H1 (cell line): ENCODE measurements around the gene MARCHF9. TPM values are rescaled to one million over a fixed set of nuclear protein-coding genes. Genes with fewer than 3 reads are reported as not detected.

Experiments used
- ATF2 ChIP-seq: IDR thresholded peaks from 2 replicates; pipeline ENCODE4 v1.6.1; 2012; ENCODE audit warnings: low read length, inconsistent platforms
- E2F6 ChIP-seq: IDR thresholded peaks from 2 replicates; pipeline ENCODE4 v1.6.1; 2012; ENCODE audit warnings: inconsistent platforms
- EZH2 ChIP-seq: fragments of 200-600 bp; sonication (generic); IDR thresholded peaks from 2 replicates; pipeline ENCODE4 v1.7.1; 2012; ENCODE audit warnings: low read depth, mild to moderate bottlenecking, moderate library complexity, low read length, inconsistent platforms; ENCODE audit not compliant: severe bottlenecking
- GABPA ChIP-seq: IDR thresholded peaks from 2 replicates; pipeline ENCODE4 v1.6.1; 2011; ENCODE audit warnings: mild to moderate bottlenecking, low read length, moderate library complexity, borderline replicate concordance; ENCODE audit not compliant: insufficient read depth
- HDAC2 ChIP-seq, 2 experiments: fragments of 300-600 bp in 1 of 2; sonication (generic) in 1 of 2; IDR thresholded peaks; 2 replicates each; pipeline ENCODE4 v1.6.1; 2011 to 2012; ENCODE audit warnings: low read depth in 2 of 2, low read length in 2 of 2, mild to moderate bottlenecking in 2 of 2, moderate library complexity in 2 of 2, borderline replicate concordance in 1 of 2, inconsistent platforms in 1 of 2
- NRF1 ChIP-seq: IDR thresholded peaks from 2 replicates; pipeline ENCODE4 v1.6.1; 2011; ENCODE audit warnings: mild to moderate bottlenecking, low read depth, low read length, improper control_type of control experiment
- POLR2A ChIP-seq, 2 experiments: IDR thresholded peaks; 1 replicate in 1 of 2; 2 replicates in 1 of 2; pipeline ENCODE4 v1.6.1; 2011; ENCODE audit warnings: low read depth in 2 of 2, low read length in 2 of 2, mild to moderate bottlenecking in 2 of 2; ENCODE audit errors: control extremely low read depth in 1 of 2
- RAD21 ChIP-seq, 2 experiments: IDR thresholded peaks in 1 of 2; conservative IDR thresholded peaks in 1 of 2; 2 replicates each; pipeline ENCODE4 v1.6.1; 2011; ENCODE audit warnings: low read depth in 2 of 2, low read length in 2 of 2, improper control_type of control experiment in 1 of 2, inconsistent platforms in 1 of 2, mild to moderate bottlenecking in 1 of 2, moderate library complexity in 1 of 2
- RBBP5 ChIP-seq: IDR thresholded peaks from 2 replicates; pipeline ENCODE4 v1.7.1; 2012; ENCODE audit warnings: low read depth, mild to moderate bottlenecking, inconsistent platforms, low read length, moderate library complexity, borderline replicate concordance
- polyA plus RNA-seq, 7 experiments: library from polyadenylated mRNA; depleted of rRNA in 3 of 7; stranded (reverse) in 5 of 7; unstranded in 2 of 7; fragments of >200 nt in 5 of 7; fragments of 200-250 nt in 2 of 7; gene quantifications; 1 replicate in 5 of 7; 2 replicates in 1 of 7; 4 replicates in 1 of 7; pipeline versions ENCODE4 v1.2.1 to v1.2.3, GENCODE V29; 2011 to 2013; ENCODE audit warnings: missing spikeins in 2 of 7, mixed read lengths in 2 of 7
- total RNA-seq: library from RNA; stranded (reverse); fragmentation: NEBNext Ultra II Directional; extraction: Animal tissue kit (Norgen Biotek cat#: 25700); gene quantifications from 2 replicates; pipeline ENCODE4 v1.2.1, GENCODE V29; 2021

Gene MARCHF9
- total and polyA plus RNA-seq, 2 of the 8 experiments (the other 6 are each of a cell fraction or from before 2014, with no cell fraction given) = 6.4 to 7.8 TPM

GRCh38 chr12:57764662-57765002 is 9.7 kb downstream of the MARCHF9 start (continued):
- TF ChIP-seq E2F6 = peak; percentile 81
- TF ChIP-seq ATF2 = no peak
- TF ChIP-seq POLR2A (IDR thresholded peaks at IDR 0.05; ENCODE audit: control extremely low read depth in 1 of 2, low read depth in 2 of 2, low read length in 2 of 2) = peak in 1 of 2 experiments; percentile 25; a peak in 2 of 3 replicates
- TF ChIP-seq NRF1 = no peak
- TF ChIP-seq GABPA = peak; percentile 70; the same call in 1 of the 2 replicates
- TF ChIP-seq HDAC2 (IDR thresholded peaks at IDR 0.05; ENCODE audit: borderline replicate concordance in 1 of 2, low read depth in 2 of 2, low read length in 2 of 2) = no peak
- no peak for TF ChIP-seq EZH2
- TF ChIP-seq RAD21 (IDR thresholded peaks at IDR 0.05 in 1 of 2, conservative IDR thresholded peaks at IDR 0.05 in 1 of 2; ENCODE audit: low read depth in 2 of 2, low read length in 2 of 2) = no peak
- TF ChIP-seq RBBP5 = no peak
